ENCODE measurements around the gene FCN2.
"Not testable (repeated sequence)": the region's sequence is repeated elsewhere in the genome, so short reads cannot be mapped to it uniquely, and the experiment has no call there.

Gene FCN2

GRCh38 chr9:134855231-134855899, 25.2 kb upstream of the FCN2 start:
- H3K27ac ChIP-seq (ENCODE audit: low read depth, low read length): no peak overlapping the region
- H3K36me3 ChIP-seq (ENCODE audit: control insufficient read depth in 5 of 5, insufficient read depth in 5 of 5, low read length in 5 of 5): no peaks in the 10 kb centered on the region
- peaks cover 0 to 6% (median 0%) of the 10 kb centered on the region in 5 donors for H3K4me1 ChIP-seq (ENCODE audit: control insufficient read depth in 5 of 5, insufficient read depth in 5 of 5, low read length in 5 of 5)
- H3K9me3 ChIP-seq (ENCODE audit: control insufficient read depth in 5 of 5, low read length in 5 of 5): peaks cover 0 to 7% (median 0%) of the 10 kb centered on the region in 5 donors
- peaks cover 2 to 12% (median 5%) of the 10 kb centered on the region in 5 donors for H3K27me3 ChIP-seq (ENCODE audit: control insufficient read depth in 5 of 5, insufficient read depth in 4 of 5, low read length in 5 of 5)
- H3K4me3 ChIP-seq (ENCODE audit: low read depth in 1 of 5, low read length in 5 of 5): no peak overlapping the region
- H3K9ac ChIP-seq (ENCODE audit: low read length in 5 of 5): no peak overlapping the region

- peaks cover 0 to 3% (median 0%) of the 10 kb centered on the region in 5 donors for H3K9me3 ChIP-seq (ENCODE audit: control insufficient read depth in 5 of 5, low read length in 5 of 5)
- peaks cover 2 to 10% (median 5%) of the 10 kb centered on the region in 5 donors for H3K27me3 ChIP-seq (ENCODE audit: control insufficient read depth in 5 of 5, insufficient read depth in 4 of 5, low read length in 5 of 5)
- no peaks in the 10 kb centered on the region for H3K36me3 ChIP-seq (ENCODE audit: control insufficient read depth in 5 of 5, insufficient read depth in 5 of 5, low read length in 5 of 5)
- peaks cover 0 to 6% (median 0%) of the 10 kb centered on the region in 5 donors for H3K4me1 ChIP-seq (ENCODE audit: control insufficient read depth in 5 of 5, insufficient read depth in 5 of 5, low read length in 5 of 5)
- no peak overlapping the region for H3K27ac ChIP-seq (ENCODE audit: low read depth, low read length)
- H3K4me3 ChIP-seq (ENCODE audit: low read depth in 1 of 5, low read length in 5 of 5): no peak overlapping the region
- no peak overlapping the region for H3K9ac ChIP-seq (ENCODE audit: low read length in 5 of 5)
These were observed 24.7 kb upstream of the FCN2 start for GRCh38 chr9:134855900-134856377.

- H3K27me3 ChIP-seq (ENCODE audit: control insufficient read depth in 5 of 5, insufficient read depth in 4 of 5, low read length in 5 of 5); H3K36me3 ChIP-seq (ENCODE audit: control insufficient read depth in 5 of 5, insufficient read depth in 5 of 5, low read length in 5 of 5); H3K4me1 ChIP-seq (ENCODE audit: control insufficient read depth in 5 of 5, insufficient read depth in 5 of 5, low read length in 5 of 5); H3K9ac ChIP-seq (ENCODE audit: low read length in 5 of 5); H3K27ac ChIP-seq (ENCODE audit: low read depth, low read length); H3K9me3 ChIP-seq (ENCODE audit: control insufficient read depth in 5 of 5, low read length in 5 of 5); H3K4me3 ChIP-seq (ENCODE audit: low read depth in 1 of 5, low read length in 5 of 5): not testable (repeated sequence)
These were observed 23.2 kb upstream of the FCN2 start for GRCh38 chr9:134857451-134857850.

DNA sequence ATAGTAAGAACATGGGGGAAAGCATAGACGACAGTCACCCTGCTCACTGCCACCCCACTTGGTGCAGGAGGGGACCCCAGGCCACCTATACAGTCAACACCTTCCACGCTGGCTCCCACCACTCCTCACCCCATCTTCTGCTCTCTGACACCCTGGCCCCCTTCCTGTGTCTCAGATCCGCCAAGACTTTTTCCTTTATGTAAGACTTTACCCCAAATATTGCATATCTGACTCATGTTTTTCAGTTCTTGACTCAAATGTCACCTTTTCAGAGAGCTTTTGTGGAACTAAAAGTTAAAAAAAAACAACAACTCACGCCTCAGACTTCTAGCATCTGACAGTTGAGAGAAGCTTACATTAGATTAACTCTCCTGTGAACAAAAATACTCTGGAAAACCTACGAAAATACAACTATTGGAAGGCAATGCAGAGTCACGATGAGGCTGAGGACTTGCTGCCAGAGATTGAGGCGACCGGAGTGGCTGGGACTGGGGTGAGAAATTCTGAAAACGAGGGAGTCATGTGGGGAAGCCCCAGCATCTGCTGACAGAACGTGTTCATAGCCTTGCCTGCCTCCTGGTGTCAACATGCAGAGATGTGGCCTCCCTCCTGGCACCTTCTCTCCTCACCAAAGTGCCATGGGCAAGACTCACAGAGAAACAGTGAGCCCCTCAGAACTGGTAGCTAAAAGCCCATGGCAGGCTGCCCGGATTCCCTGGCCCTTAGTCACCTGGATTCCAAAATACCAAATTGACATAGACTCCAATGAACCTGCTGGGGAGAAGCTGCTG, 22.4 kb upstream of the FCN2 start:
- Histone ChIP-seq H3K9ac (ENCODE audit: low read length in 5 of 5) (no peak overlapping the region), H3K27ac (ENCODE audit: low read depth, low read length) (no peak overlapping the region), H3K27me3 (ENCODE audit: control insufficient read depth in 5 of 5, insufficient read depth in 4 of 5, low read length in 5 of 5) (peaks cover 2 to 9% (median 5%) of the 10 kb centered on the region in 5 donors), H3K36me3 (ENCODE audit: control insufficient read depth in 5 of 5, insufficient read depth in 5 of 5, low read length in 5 of 5) (no peaks in the 10 kb centered on the region), H3K9me3 (ENCODE audit: control insufficient read depth in 5 of 5, low read length in 5 of 5) (peaks cover 0 to 5% (median 2%) of the 10 kb centered on the region in 5 donors), H3K4me3 (ENCODE audit: low read depth in 1 of 5, low read length in 5 of 5) (no peak overlapping the region), H3K4me1 (ENCODE audit: control insufficient read depth in 5 of 5, insufficient read depth in 5 of 5, low read length in 5 of 5) (peaks cover 0 to 3% (median under 1%) of the 10 kb centered on the region in 5 donors)

DNA sequence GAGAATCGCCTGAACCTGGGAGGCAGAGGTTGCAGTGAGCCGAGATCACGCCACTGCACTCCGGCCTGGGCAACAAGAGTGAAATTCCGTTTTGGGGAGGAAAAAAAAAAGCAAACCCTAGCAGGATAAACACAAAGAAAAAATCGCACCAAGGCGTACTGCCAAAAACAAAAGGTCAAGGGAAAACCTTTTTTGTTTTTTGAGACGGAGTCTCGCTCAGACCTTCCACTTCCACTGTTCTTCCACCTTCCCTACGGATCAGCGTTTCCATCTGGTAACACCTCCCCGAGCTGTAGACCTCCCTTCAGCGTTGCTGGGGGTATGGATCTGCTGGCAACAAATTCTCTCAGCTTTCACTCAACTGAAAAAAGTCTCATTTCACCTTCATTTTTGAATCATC, 20.1 kb upstream of the FCN2 start:
- Histone ChIP-seq H3K27ac (ENCODE audit: low read depth, low read length) (no peak overlapping the region), H3K36me3 (ENCODE audit: control insufficient read depth in 5 of 5, insufficient read depth in 5 of 5, low read length in 5 of 5) (no peaks in the 10 kb centered on the region), H3K4me3 (ENCODE audit: low read depth in 1 of 5, low read length in 5 of 5) (no peak overlapping the region), H3K27me3 (ENCODE audit: control insufficient read depth in 5 of 5, insufficient read depth in 4 of 5, low read length in 5 of 5) (peaks cover 0 to 4% (median 3%) of the 10 kb centered on the region in 5 donors), H3K9me3 (ENCODE audit: control insufficient read depth in 5 of 5, low read length in 5 of 5) (peaks cover 0 to 5% (median 2%) of the 10 kb centered on the region in 5 donors), H3K9ac (ENCODE audit: low read length in 5 of 5) (no peak overlapping the region), H3K4me1 (ENCODE audit: control insufficient read depth in 5 of 5, insufficient read depth in 5 of 5, low read length in 5 of 5) (peaks cover 4 to 15% (median 13%) of the 10 kb centered on the region in 5 donors)

DNA sequence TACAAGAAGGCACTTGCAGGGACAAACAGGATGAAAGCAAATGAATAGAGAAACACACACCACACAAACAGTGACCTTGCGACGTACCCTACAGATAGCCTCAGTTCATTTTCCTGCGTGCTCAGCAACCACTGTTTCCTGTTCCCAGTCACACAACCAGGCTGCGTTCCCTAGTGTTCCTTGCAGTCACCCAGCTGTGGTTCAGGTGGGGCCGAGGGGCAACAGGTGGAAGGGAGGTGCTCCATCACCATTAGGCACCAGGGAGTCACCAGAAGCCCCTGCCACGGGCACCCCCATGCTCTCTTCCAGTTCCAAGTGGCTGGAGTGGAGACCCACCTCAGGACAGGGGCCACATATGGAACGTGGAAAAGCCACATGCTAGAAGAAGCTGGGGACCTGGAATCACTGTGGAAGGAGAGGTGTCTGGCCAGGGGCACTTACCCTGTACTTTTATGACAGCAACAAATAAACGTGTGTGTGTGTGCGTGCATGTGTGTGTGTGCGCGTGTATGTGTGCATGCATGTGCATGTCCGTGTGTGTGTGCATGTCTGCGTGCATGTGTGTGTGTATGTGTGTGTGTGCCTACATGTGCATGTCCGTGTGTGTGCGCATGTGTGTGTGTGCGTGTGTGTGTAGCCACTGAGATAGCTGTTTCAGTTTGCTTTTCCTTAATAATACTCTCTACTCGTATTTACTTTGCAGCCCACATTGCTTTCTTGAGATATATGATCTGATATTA, 18.8 kb upstream of the FCN2 start:
- H3K27me3 ChIP-seq (ENCODE audit: control insufficient read depth in 5 of 5, insufficient read depth in 4 of 5, low read length in 5 of 5): peaks cover 0 to 2% (median 0%) of the 10 kb centered on the region in 5 donors
- H3K9me3 ChIP-seq (ENCODE audit: control insufficient read depth in 5 of 5, low read length in 5 of 5): peaks cover 0 to 5% (median 2%) of the 10 kb centered on the region in 5 donors
- no peak overlapping the region for H3K4me3 ChIP-seq (ENCODE audit: low read depth in 1 of 5, low read length in 5 of 5)
- no peak overlapping the region for H3K9ac ChIP-seq (ENCODE audit: low read length in 5 of 5)
- no peaks in the 10 kb centered on the region for H3K36me3 ChIP-seq (ENCODE audit: control insufficient read depth in 5 of 5, insufficient read depth in 5 of 5, low read length in 5 of 5)
- H3K27ac ChIP-seq (ENCODE audit: low read depth, low read length): no peak overlapping the region
- H3K4me1 ChIP-seq (ENCODE audit: control insufficient read depth in 5 of 5, insufficient read depth in 5 of 5, low read length in 5 of 5): peaks cover 4 to 15% (median 13%) of the 10 kb centered on the region in 5 donors

DNA sequence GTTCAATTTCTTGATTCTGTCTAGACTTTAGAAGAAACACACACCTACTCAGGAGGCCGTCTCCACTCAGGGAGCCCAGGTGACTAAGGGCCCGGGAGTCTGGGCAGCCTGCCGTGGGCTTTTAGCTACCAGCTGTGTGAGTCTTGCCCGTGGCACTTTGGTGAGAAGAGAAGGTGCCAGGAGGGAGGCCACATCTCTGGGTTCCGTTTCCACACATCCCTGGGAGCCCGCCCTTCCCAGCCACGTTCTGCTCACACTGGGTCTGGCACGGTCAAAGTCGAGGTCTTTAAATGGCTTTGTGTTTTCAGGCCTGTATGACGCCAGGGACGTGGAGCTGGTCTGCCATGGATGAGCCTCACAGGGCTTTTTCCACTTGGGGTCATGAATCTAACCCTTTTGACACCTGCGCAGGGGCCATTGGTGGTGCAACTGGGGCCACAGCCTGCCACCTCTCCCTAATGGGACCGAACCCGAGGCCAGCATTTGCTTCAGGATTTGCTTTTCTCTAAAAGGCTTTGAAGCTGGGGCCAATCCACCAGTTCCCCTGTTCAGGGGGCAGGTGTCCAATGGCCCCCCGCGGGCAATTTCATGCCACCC, 17.2 kb upstream of the FCN2 start:
- Histone ChIP-seq H3K27me3 (ENCODE audit: control insufficient read depth in 5 of 5, insufficient read depth in 4 of 5, low read length in 5 of 5) (no peaks in the 10 kb centered on the region), H3K4me1 (ENCODE audit: control insufficient read depth in 5 of 5, insufficient read depth in 5 of 5, low read length in 5 of 5) (peaks cover 4 to 15% (median 13%) of the 10 kb centered on the region in 5 donors), H3K4me3 (ENCODE audit: low read depth in 1 of 5, low read length in 5 of 5) (no peak overlapping the region), H3K9ac (ENCODE audit: low read length in 5 of 5) (no peak overlapping the region), H3K36me3 (ENCODE audit: control insufficient read depth in 5 of 5, insufficient read depth in 5 of 5, low read length in 5 of 5) (no peaks in the 10 kb centered on the region), H3K9me3 (ENCODE audit: control insufficient read depth in 5 of 5, low read length in 5 of 5) (peaks cover 0 to 5% (median 0%) of the 10 kb centered on the region in 5 donors), H3K27ac (ENCODE audit: low read depth, low read length) (no peak overlapping the region)

GRCh38 chr9:134863941-134864820, 16.4 kb upstream of the FCN2 start:
- Histone ChIP-seq H3K9me3 (ENCODE audit: control insufficient read depth in 5 of 5, low read length in 5 of 5) (peaks cover 0 to 5% (median 0%) of the 10 kb centered on the region in 5 donors), H3K36me3 (ENCODE audit: control insufficient read depth in 5 of 5, insufficient read depth in 5 of 5, low read length in 5 of 5) (no peaks in the 10 kb centered on the region), H3K4me3 (ENCODE audit: low read depth in 1 of 5, low read length in 5 of 5) (peak overlapping the region in 1 of 5 donors; percentile 35), H3K9ac (ENCODE audit: low read length in 5 of 5) (peak overlapping the region in 3 of 5 donors; percentile 12 to 63 (median 41)), H3K27ac (ENCODE audit: low read depth, low read length) (peak overlapping the region; percentile 62), H3K4me1 (ENCODE audit: control insufficient read depth in 5 of 5, insufficient read depth in 5 of 5, low read length in 5 of 5) (peaks cover 4 to 15% (median 13%) of the 10 kb centered on the region in 5 donors), H3K27me3 (ENCODE audit: control insufficient read depth in 5 of 5, insufficient read depth in 4 of 5, low read length in 5 of 5) (no peaks in the 10 kb centered on the region)

DNA sequence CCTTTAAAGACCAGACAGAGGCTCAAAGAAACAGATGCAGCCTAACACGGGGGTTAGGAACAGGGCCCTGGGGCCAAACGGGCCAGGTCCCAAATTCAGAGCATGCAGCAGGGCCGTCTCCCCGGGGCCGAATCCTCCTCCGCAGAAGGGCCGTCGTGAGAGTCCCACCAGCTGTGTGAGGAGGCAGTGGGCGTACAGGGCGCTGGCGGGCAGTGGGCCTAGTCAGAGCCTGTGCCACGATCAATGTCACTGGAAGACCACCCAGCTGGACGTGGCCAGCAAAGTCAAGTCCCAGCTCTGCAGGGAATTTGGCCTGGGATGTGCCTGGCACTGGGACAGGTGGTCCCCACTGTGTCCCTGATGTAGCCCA, 15.8 kb upstream of the FCN2 start:
- Histone ChIP-seq H3K27ac (ENCODE audit: low read depth, low read length) (peak overlapping the region; percentile 62), H3K27me3 (ENCODE audit: control insufficient read depth in 5 of 5, insufficient read depth in 4 of 5, low read length in 5 of 5) (no peaks in the 10 kb centered on the region), H3K4me1 (ENCODE audit: control insufficient read depth in 5 of 5, insufficient read depth in 5 of 5, low read length in 5 of 5) (peaks cover 4 to 15% (median 13%) of the 10 kb centered on the region in 5 donors), H3K9me3 (ENCODE audit: control insufficient read depth in 5 of 5, low read length in 5 of 5) (peaks cover 0 to 5% (median 0%) of the 10 kb centered on the region in 5 donors), H3K9ac (ENCODE audit: low read length in 5 of 5) (peak overlapping the region in 2 of 5 donors; percentile 41 to 63), H3K36me3 (ENCODE audit: control insufficient read depth in 5 of 5, insufficient read depth in 5 of 5, low read length in 5 of 5) (no peaks in the 10 kb centered on the region), H3K4me3 (ENCODE audit: low read depth in 1 of 5, low read length in 5 of 5) (no peak overlapping the region)
